Mesenchymal stem cell (in vitro differentiated cells and primary cell): ENCODE data around the gene PROM2.

Source experiments
- DNase-seq: peaks from one replicate; pipeline ENCODE4 v3.0.0-alpha.2; 2013
- H2AFZ ChIP-seq: one replicate; pipeline ENCODE4 v1.6.1; 2013; ENCODE audit warnings: low read depth, mild to moderate bottlenecking, control low read depth, inconsistent platforms, low read length, moderate library complexity
- H2AK5ac ChIP-seq: 2 replicates; pipeline ENCODE4 v1.6.1; 2013; ENCODE audit warnings: low read length, moderate library complexity, mild to moderate bottlenecking, inconsistent platforms; ENCODE audit not compliant: severe bottlenecking
- H2BK120ac ChIP-seq: one replicate; pipeline ENCODE4 v1.6.1; 2013; ENCODE audit warnings: low read depth, mild to moderate bottlenecking, inconsistent platforms, low read length, moderate library complexity
- H2BK12ac ChIP-seq, 2 experiments: one replicate each; pipeline ENCODE4 v1.6.1; 2013; ENCODE audit warnings: inconsistent platforms in 2 of 2, low read length in 2 of 2, mild to moderate bottlenecking in 2 of 2, moderate library complexity in 2 of 2, control low read depth in 1 of 2
- H2BK15ac ChIP-seq: one replicate; pipeline ENCODE4 v1.6.1; 2013; ENCODE audit warnings: mild to moderate bottlenecking, low read depth, inconsistent platforms; ENCODE audit not compliant: poor library complexity, severe bottlenecking
- H2BK5ac ChIP-seq: 2 replicates; pipeline ENCODE4 v1.6.1; 2013; ENCODE audit warnings: low read depth, mild to moderate bottlenecking, low read length, control low read depth, inconsistent platforms; ENCODE audit not compliant: poor library complexity, severe bottlenecking
- H3K14ac ChIP-seq, 2 experiments: one replicate each; pipeline ENCODE4 v1.6.1; 2013; ENCODE audit warnings: inconsistent platforms in 2 of 2, low read length in 2 of 2, control low read depth in 1 of 2, mild to moderate bottlenecking in 1 of 2, moderate library complexity in 1 of 2
- H3K18ac ChIP-seq, 2 experiments: one replicate each; pipeline ENCODE4 v1.6.1; 2013; ENCODE audit warnings: inconsistent platforms in 2 of 2, low read length in 2 of 2, control low read depth in 1 of 2, low read depth in 1 of 2, mild to moderate bottlenecking in 1 of 2
- H3K23ac ChIP-seq, 2 experiments: one replicate each; pipeline ENCODE4 v1.6.1; 2013; ENCODE audit warnings: inconsistent platforms in 2 of 2, low read length in 2 of 2, mild to moderate bottlenecking in 2 of 2, moderate library complexity in 2 of 2, control low read depth in 1 of 2
- H3K27ac ChIP-seq: 2 replicates; pipeline ENCODE4 v1.5.1; 2013; ENCODE audit warnings: mild to moderate bottlenecking, moderate library complexity, low read length, control low read depth, inconsistent platforms; ENCODE audit not compliant: poor library complexity, severe bottlenecking
- H3K27me3 ChIP-seq, 2 experiments: 2 replicates each; pipeline versions ENCODE4 v1.6.1 to v1.7.0; 2013; ENCODE audit warnings: low read length in 2 of 2, mild to moderate bottlenecking in 2 of 2, moderate library complexity in 2 of 2, control low read depth in 1 of 2, inconsistent platforms in 1 of 2; ENCODE audit not compliant: control insufficient read depth in 1 of 2, insufficient read depth in 1 of 2
- H3K36me3 ChIP-seq, 2 experiments: 2 replicates each; pipeline versions ENCODE4 v1.6.1 to v1.7.0; 2013; ENCODE audit warnings: low read length in 2 of 2, control low read depth in 1 of 2, inconsistent platforms in 1 of 2, low read depth in 1 of 2, mild to moderate bottlenecking in 1 of 2; ENCODE audit not compliant: insufficient read depth in 2 of 2, control insufficient read depth in 1 of 2
- H3K4ac ChIP-seq, 2 experiments: one replicate each; pipeline ENCODE4 v1.6.1; 2013; ENCODE audit warnings: inconsistent platforms in 2 of 2, low read length in 2 of 2, mild to moderate bottlenecking in 2 of 2, moderate library complexity in 2 of 2, control low read depth in 1 of 2, low read depth in 1 of 2
- H3K4me1 ChIP-seq: 2 replicates; pipeline ENCODE4 v1.6.1; 2013; ENCODE audit warnings: low read depth, low read length, control low read depth; ENCODE audit not compliant: control insufficient read depth, insufficient read depth
- H3K4me2 ChIP-seq: 2 replicates; pipeline ENCODE4 v1.6.1; 2013; ENCODE audit warnings: low read length, mild to moderate bottlenecking, inconsistent platforms; ENCODE audit not compliant: poor library complexity, severe bottlenecking
- H3K4me3 ChIP-seq, 2 experiments: 2 replicates each; pipeline versions ENCODE4 v1.5.1 to v1.7.0; 2013; ENCODE audit warnings: low read length in 2 of 2, mild to moderate bottlenecking in 2 of 2, control low read depth in 1 of 2, low read depth in 1 of 2; ENCODE audit not compliant: insufficient read depth in 1 of 2
- H3K79me1 ChIP-seq: replicated peaks from 2 replicates; pipeline ENCODE4 v1.6.1; 2013; ENCODE audit warnings: mild to moderate bottlenecking, control low read depth, low read length, inconsistent platforms; ENCODE audit not compliant: poor library complexity, severe bottlenecking
- H3K9ac ChIP-seq: 2 replicates; pipeline ENCODE4 v1.7.0; 2013; ENCODE audit warnings: mild to moderate bottlenecking, low read length, moderate library complexity
- H3K9me3 ChIP-seq: 2 replicates; pipeline ENCODE4 v1.7.0; 2013; ENCODE audit warnings: mild to moderate bottlenecking, low read length; ENCODE audit not compliant: control insufficient read depth
- H4K8ac ChIP-seq: one replicate; pipeline ENCODE4 v1.6.1; 2013; ENCODE audit warnings: inconsistent platforms, mild to moderate bottlenecking, low read length, moderate library complexity
- H4K91ac ChIP-seq: one replicate; pipeline ENCODE4 v1.6.1; 2013; ENCODE audit warnings: mild to moderate bottlenecking, low read length, inconsistent platforms
- WGBS: methylation state at CpG from one replicate; pipeline ENCODE4 v1.1.7; 2013; ENCODE audit warnings: mixed read lengths; 5-methylcytosine and 5-hydroxymethylcytosine counted together

The PROM2 gene

GRCh38 chr2:95299961-95300360, 25.7 kb downstream of the PROM2 start:
- Histone ChIP-seq H3K9me3 (no peaks in the 10 kb centered on the region), H2BK15ac (no peak overlapping the region), H2BK12ac (no peak overlapping the region), H3K79me1 (no peaks in the 10 kb centered on the region), H3K27me3 (peaks cover 0 to 78% of the 10 kb centered on the region in 2 experiments), H2BK120ac (no peak overlapping the region), H4K91ac (no peak overlapping the region), H3K36me3 (peaks cover 0 to 19% of the 10 kb centered on the region in 2 experiments), H3K23ac (no peak overlapping the region), H2BK5ac (no peak overlapping the region), H3K4me2 (no peak overlapping the region), H3K27ac (no peak overlapping the region), H3K4me1 (peaks cover 46% of the 10 kb centered on the region), H3K14ac (no peak overlapping the region), H3K9ac (no peak overlapping the region), H3K4me3 (no peak overlapping the region), H2AFZ (no peak overlapping the region), H2AK5ac (no peak overlapping the region), H3K4ac (no peak overlapping the region), H3K18ac (no peak overlapping the region), H4K8ac (no peak overlapping the region)
- WGBS = 84% methylated on average over 9 of the region's 9 CpGs
- DNase-seq = no peak

GRCh38 chr2:95300450-95300849, 26.2 kb downstream of the PROM2 start:
- Histone ChIP-seq H3K79me1 (no peaks in the 10 kb centered on the region), H2AK5ac (no peak overlapping the region), H2BK5ac (no peak overlapping the region), H3K4me2 (no peak overlapping the region), H2BK15ac (no peak overlapping the region), H3K27me3 (peaks cover 0 to 76% of the 10 kb centered on the region in 2 experiments), H3K36me3 (peaks cover 0 to 19% of the 10 kb centered on the region in 2 experiments), H3K18ac (no peak overlapping the region), H3K9me3 (no peaks in the 10 kb centered on the region), H3K4me1 (peaks cover 46% of the 10 kb centered on the region), H2BK120ac (no peak overlapping the region), H2BK12ac (no peak overlapping the region), H3K4me3 (no peak overlapping the region), H2AFZ (no peak overlapping the region), H3K9ac (no peak overlapping the region), H3K14ac (no peak overlapping the region), H3K4ac (no peak overlapping the region), H4K91ac (no peak overlapping the region), H3K27ac (no peak overlapping the region), H3K23ac (no peak overlapping the region), H4K8ac (no peak overlapping the region)
- no peak for DNase-seq
- WGBS = 62% methylated on average over 8 of the region's 11 CpGs

DNA sequence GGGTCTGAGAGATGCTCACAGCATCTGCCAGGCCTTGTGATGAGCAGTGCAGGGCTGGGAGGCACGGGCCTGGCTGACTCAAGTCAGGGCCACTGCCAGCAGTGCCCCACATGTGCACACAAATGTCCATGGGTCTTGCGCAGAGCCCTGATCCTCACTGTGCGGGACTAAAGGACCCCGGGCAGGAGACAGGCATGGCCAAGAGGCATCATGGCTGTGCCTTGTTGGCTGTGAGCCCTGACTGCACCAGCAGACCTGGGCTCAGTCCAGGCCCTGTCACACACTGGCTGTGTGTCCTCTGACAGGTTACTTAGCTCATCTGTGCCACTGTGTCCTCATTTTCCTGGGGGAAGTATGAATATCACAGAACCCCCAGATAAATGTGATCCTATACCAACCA, 26.9 kb downstream of the PROM2 start:
- Histone ChIP-seq H3K4ac (no peak overlapping the region), H3K18ac (no peak overlapping the region), H3K4me2 (no peak overlapping the region), H3K23ac (no peak overlapping the region), H2AK5ac (no peak overlapping the region), H2BK5ac (no peak overlapping the region), H3K27me3 (peaks cover 0 to 71% of the 10 kb centered on the region in 2 experiments), H4K8ac (no peak overlapping the region), H3K9ac (no peak overlapping the region), H2BK12ac (no peak overlapping the region), H3K79me1 (no peaks in the 10 kb centered on the region), H3K4me1 (peaks cover 50% of the 10 kb centered on the region), H3K36me3 (peaks cover 0 to 19% of the 10 kb centered on the region in 2 experiments), H3K4me3 (no peak overlapping the region), H2AFZ (no peak overlapping the region), H3K14ac (no peak overlapping the region), H3K27ac (no peak overlapping the region), H3K9me3 (no peaks in the 10 kb centered on the region), H2BK15ac (no peak overlapping the region), H4K91ac (no peak overlapping the region), H2BK120ac (no peak overlapping the region)
- WGBS = 80% methylated on average over 4 of the region's 4 CpGs
- DNase-seq = no peak

- Histone ChIP-seq H3K4me3 (no peak overlapping the region), H2BK120ac (no peak overlapping the region), H3K23ac (no peak overlapping the region), H3K27me3 (peaks cover 0 to 62% of the 10 kb centered on the region in 2 experiments), H2BK5ac (no peak overlapping the region), H4K8ac (no peak overlapping the region), H3K27ac (no peak overlapping the region), H3K36me3 (peaks cover 0 to 19% of the 10 kb centered on the region in 2 experiments), H2BK15ac (no peak overlapping the region), H2AFZ (no peak overlapping the region), H3K4me2 (no peak overlapping the region), H3K9ac (no peak overlapping the region), H2AK5ac (no peak overlapping the region), H3K79me1 (no peaks in the 10 kb centered on the region), H3K4ac (no peak overlapping the region), H3K18ac (no peak overlapping the region), H4K91ac (no peak overlapping the region), H3K14ac (no peak overlapping the region), H2BK12ac (no peak overlapping the region), H3K9me3 (no peaks in the 10 kb centered on the region), H3K4me1 (peaks cover 56% of the 10 kb centered on the region)
- WGBS = 76% methylated on average over 15 of the region's 17 CpGs
- DNase-seq = no peak
Measured at GRCh38 chr2:95301876-95302641, 27.8 kb downstream of the PROM2 start.
